ENCODE results near the gene CAPZA2.

GRCh38 chr7:116888895-116889294 is 26.5 kb downstream of the CAPZA2 start:
- no peak for TF ChIP-seq CTCF (IDR thresholded peaks at IDR 0.05)
- TF ChIP-seq ZFX (IDR thresholded peaks at IDR 0.05; ENCODE audit: borderline replicate concordance): no peak

Measured in 22Rv1 (cell line).